GM19463 (cell line): ENCODE results near the gene IMMP2L.
"Not testable (repeated sequence)": the region's sequence is repeated elsewhere in the genome, so short reads cannot be mapped to it uniquely, and the experiment has no call there.

Source experiments
- ATAC-seq: cut with Tn5 transposase; IDR thresholded peaks from one replicate; pipeline ENCODE4 v1.9.1; 2021; ENCODE audit warnings: mild to moderate bottlenecking, moderate library complexity; ENCODE audit not compliant: unreplicated experiment

The IMMP2L gene

DNA sequence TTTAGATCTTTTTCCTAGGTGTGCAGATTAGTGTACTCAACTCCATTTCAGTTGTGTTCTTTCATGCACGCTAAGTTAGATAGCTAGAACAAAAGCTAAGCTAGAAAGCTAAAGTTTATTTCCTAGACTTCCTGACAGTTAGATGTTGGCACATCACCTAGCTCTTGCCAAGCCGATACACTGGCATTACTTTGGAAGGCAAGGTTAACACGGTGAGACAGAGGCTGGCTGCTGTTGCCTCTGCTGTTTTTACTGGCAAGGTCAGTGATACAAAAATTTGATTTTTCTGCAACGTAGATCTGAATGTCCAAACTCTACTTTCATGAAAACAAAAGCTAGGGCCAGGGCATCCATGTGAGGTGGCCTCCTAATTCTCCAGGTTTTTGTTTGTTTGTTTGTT, 203.4 kb downstream of the IMMP2L start:
- no peak for ATAC-seq

DNA sequence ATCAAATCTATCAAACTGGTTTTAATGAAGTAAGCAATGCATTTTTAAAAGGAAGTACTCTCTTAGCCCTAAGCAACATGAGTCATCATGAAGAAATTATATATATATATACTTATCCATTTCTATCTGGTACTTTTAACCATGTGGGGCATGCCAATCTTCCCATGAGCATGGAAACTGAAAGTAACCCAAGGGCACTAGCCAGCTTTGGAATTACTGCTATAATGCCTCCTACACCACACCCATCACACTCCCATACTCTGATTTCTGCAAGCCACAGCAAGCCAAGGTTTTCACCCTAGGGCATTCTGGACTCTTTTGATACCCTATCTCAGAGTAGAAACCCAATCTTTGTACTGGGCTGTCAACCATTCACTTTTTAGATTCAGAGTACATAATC, 204.6 kb downstream of the IMMP2L start:
- no peak for ATAC-seq

DNA sequence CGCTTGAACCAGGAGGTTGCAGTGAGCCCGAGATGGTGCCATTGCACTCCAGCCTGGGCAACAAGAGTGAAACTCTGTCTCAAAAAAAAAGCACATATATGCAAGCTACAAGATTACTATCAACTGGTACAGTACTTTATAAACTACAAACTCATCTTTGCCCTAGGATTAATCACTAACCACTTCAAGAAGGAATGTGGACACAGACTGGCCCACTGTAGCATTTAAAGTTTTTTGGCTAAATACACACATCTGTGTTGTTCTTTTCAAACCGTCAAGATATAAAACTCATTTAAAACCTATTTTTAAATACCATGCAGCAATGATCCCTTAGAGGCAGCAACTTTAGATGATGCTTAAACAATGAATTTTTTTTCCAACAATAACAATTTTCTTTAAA, 205.4 kb downstream of the IMMP2L start:
- ATAC-seq: no peak

DNA sequence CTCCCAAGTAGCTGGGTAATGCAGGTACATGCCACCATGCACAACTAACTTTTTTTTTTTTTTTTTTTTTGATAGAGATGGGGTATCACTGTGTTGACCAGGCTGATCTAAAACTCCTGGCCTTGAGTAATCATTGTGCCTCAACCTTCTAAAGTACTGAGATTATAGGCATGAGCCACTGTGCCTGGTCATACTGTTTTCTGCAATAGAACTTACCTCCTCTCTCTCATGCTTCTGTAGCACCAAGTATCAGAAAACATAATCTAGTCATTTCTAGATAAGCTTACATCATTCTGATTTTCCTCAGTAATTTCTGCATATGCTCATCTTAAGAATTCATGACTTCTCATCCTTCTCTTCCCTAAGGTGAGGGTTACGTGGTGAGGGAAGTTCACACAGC, 210.0 kb downstream of the IMMP2L start:
- ATAC-seq: no peak

DNA sequence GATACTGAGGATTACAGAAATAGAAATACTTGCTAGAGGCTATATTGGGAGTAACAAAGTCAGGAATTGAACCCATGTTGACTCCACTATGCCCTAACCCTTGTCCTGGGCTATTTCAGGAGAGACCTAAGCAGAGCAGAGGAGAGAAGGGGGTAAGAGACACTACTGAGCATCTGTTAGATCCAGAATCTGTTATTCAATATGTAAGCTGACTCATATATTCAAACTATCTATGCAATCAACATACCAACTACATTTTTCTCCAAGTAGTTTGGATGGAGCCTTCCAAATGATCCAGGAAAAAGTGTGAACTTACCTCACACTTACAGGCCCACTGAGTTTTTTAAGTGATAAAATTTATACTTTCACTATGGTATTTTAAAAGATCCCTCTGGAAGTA, 216.1 kb downstream of the IMMP2L start:
- ATAC-seq: no peak

DNA sequence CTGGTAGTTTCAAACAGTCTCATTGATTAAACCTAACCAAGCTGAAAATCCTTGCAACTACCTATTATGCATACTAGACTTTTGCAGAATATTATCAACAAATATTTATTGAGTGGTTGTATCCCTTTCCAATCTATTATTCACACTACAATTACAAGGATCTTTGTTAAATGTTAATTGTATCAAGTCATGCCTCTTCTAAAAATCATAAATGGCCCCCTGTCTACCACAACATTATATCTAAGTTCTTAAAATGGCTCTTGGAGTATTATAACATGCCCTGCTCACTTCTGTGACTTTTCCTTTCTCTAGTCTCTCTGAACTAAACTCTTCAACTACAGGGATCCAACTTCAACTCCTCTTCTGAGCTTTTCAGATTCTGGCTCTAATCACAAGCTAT, 219.3 kb downstream of the IMMP2L start:
- no peak for ATAC-seq

DNA sequence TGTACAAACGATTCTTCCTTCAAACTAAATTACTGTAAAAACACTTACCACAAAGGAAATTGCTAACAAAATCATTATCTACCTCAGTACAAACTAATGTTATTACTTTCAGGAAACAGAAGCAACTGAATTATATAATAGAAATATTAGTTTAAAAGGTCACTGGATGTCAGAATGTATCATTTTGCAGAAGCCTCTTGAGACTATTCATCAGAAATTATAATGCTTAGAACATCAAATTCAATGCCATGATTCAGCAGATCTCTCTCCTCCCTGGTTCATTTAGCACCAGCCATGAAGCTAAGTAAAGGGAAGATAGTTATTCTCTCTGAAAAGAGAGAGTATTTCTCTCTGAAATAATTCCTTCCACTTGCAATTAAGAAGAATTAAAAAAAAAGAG, 223.3 kb downstream of the IMMP2L start:
- no peak for ATAC-seq

DNA sequence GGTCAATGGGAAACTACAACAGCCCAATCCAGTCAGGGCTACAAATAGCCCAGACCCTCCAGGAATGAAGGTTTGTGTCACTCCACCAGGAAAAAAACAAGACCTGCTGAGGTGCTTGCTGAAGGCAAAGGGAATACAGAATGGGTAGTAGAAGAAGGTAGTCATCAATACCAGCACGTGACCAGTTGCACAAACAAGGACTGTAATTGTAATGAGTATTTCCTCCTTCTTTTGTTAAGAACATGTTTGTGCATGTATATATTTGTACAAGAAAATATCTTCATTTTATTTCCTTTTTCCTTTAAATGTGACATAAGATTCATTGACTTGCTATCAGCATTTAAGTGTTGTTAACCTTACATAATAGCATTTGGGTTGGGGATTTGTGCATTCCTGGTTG, 229.3 kb downstream of the IMMP2L start:
- no peak for ATAC-seq

DNA sequence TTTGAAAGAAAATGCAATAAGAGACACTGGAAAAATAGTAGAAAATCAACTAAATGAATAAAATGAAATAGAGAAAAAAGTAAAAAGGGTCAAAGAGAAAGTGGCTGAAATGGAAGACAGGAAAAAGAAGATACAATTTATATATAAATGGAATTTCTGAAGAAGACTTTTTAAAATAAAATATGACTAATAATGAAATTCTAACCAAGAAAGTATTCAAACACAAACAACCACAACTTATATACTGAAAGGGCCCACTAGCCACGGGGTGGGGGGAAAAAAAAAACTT, 232.1 kb downstream of the IMMP2L start:
- no peak for ATAC-seq

DNA sequence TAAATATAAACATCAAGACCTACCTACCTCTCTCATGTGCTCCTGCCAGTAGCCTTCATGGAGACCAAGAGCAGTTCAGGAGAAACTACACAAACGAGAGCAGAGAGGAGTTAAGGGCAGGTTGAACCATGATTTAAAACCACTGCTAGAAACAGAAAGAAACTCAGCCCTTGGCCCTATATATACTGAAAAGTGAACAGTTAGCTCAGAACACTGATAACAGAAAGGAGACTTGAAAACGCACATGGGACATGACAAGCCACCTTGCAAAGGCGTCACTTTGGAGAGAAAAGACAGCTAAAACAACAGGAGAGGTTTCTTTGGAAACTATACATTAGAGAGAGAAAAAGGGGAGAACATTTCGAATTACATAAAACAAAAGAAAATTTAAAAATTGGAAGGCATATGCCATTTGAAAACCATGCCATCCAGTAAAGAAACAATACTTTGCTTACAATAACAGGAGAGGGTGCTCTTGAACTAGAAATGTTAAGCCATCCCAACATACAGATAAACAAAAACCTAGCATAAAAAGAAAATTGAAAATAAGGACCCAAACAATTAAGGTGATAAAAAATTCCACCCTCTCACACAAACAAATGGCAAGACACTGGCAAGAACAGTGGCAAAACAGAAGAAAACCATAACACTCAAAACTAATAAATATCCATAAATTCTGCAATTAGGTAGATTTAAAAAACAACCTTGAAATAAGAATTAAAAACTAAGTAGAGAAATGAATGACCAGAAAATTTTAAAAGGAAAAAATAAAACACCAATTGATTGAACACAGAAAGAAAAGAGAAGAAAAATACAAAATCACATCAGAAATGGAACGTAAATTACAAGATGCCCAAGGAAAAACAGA, 232.7 kb downstream of the IMMP2L start:
- peak; percentile 69 for ATAC-seq

DNA sequence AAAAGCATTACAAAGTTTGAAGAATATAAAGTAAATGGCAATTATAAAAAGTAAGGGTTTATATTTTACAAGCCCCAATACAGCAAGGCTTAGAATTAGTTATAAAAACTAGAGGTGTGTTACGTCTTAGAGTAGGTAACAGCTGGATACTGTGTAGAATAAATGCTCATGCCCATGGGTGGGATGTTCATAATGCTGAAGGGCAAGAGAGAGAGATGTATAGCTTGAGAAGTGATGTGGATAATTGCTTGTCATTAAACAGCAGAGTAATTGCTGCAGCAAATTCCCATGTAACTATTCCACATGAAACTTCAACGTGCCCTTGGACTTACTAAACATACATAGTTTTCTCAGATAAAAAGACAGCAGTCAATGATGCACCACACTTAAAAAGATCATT, 233.8 kb downstream of the IMMP2L start:
- no peak for ATAC-seq

DNA sequence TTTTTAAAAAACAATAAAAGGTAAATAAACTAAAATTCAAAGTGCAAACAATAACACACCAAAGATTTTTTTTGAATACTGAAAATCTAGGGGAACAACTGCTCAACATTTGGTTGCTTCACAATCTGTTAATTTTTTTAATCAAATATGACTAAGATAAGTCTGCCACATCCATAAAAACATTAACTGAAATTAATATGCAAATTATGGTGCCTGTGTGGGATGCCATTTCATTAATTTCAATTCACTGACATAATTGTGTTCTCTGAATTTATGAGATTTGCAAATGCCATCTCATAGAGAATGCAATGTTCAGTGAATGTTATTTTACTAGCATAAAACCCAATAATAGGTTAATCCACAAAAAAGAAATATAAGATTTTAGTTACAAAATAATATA, 237.5 kb downstream of the IMMP2L start:
- ATAC-seq: no peak

DNA sequence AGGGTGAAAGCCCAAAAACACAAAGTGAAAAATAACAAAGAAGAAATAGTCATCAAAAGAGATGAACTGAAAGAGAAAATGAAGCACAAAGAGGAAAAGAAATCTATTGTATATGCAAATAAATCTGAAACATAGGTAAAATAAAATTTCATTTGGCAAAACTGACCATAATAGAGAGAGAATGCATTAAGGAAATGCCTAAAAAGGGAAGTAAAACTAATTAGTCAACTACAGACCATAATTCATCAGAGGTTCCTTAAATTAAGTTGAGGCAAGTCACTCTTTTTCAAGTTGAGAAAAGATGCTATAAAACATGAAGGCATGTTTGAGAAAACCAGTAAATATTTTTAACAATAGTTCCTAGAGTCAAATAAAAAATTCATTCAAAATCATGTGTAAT, 238.1 kb downstream of the IMMP2L start:
- no peak for ATAC-seq

DNA sequence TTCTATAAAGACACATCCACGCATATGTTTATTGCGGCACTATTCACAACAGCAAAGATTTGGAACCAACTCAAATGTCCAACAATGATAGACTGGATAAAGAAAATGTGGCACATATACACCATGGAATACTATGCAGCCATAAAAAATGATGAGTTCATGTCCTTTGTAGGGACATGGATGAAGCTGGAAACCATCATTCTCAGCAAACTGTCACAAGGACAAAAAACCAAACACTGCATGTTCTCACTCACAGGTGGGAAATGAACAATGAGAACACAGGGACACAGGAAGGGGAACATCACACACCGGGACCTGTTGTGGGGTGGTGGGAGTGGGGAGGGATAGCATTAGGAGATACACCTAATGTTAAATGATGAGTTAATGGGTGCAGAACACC, 238.6 kb downstream of the IMMP2L start:
- not testable (repeated sequence) for ATAC-seq

DNA sequence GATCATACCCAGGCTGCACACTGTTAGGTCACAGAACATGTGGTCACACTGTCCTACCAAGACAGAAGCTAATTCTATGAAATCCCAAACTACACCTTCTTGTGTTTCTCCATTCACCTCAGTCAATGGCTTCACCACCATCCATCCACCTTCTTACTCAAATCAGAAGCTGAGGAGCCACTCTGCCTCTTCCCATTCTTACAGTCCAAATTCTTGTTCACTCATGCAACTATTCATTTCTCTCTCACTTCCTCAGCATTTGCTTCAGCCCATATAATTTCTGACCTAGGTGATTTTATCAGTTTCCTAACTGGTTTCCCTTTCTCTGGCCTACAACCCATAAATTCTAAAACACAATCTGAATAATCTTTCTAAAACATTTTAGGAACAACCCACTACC, 242.2 kb downstream of the IMMP2L start:
- ATAC-seq: no peak

DNA sequence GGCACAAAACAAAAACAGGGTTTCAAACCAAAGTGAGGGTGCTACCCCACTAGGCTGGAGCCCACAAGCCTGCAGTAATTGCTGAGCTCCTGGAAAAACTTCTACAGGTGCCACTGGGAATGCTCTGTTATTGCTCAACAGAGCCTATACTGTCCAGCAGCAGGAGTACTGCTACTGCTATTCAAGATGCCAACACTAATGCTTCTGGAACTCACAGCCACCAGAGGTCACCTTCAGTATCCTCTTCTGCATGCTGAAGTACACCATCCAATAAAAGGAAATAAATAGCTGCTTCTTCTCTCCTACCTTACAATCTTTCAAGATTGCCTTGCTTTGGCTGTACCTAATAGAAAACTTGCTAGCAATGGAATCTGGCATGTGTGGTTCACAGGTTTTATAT, 249.3 kb downstream of the IMMP2L start:
- no peak for ATAC-seq

DNA sequence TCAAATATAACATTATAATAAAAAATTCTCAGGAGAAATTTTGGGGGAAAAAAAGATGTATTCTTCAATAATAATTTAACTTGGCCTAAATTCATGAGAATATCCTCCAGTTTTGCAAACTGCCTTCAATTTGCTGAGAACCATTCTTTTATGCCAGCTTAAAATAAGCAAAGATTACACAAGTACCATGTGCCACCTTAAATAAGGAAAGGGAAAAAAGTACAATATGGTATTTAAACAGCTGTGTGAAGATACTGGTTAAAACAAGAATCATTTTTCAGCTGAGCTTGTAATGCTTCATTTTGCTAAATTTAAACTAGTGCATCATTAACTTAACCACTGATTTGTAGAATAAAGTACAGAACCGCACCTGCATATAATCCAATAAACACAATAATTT, 253.6 kb downstream of the IMMP2L start:
- ATAC-seq: no peak

DNA sequence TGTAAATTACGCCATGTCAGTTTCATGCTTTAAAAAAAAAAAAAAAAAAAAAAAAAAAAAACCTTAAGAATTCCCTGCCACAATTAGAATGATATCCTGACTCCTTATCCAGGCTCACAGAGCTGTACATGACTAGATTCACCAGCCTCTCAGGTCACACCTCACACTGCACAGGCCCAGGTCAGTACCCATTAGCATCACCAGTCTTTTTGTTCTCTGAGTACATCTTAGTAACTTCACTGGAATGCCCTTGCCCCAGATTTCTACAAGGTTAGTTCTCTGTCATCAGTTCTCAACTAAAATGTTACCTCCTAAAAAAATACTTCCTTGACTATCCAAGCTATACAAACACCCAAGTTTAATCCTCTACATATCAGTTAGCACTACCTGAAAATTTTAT, 260.4 kb downstream of the IMMP2L start:
- no peak for ATAC-seq

DNA sequence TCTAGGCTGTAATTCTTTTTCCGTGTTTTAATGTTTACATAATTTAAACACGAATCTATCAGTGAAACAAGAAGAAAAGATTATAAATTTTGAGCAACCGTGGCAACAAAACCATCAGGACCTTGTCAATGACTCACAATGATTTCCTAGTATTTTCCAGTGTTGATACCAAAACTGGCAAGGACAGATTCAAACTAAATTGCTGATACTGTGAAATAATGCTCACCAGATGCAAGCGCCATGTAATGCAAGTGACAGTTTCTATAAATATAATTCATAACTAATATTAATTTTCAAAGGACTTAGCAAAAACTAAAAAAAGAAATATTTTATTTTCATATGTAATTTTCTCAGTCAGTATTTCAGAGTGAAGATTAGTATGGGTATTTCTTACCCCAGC, 267.8 kb downstream of the IMMP2L start:
- no peak for ATAC-seq

DNA sequence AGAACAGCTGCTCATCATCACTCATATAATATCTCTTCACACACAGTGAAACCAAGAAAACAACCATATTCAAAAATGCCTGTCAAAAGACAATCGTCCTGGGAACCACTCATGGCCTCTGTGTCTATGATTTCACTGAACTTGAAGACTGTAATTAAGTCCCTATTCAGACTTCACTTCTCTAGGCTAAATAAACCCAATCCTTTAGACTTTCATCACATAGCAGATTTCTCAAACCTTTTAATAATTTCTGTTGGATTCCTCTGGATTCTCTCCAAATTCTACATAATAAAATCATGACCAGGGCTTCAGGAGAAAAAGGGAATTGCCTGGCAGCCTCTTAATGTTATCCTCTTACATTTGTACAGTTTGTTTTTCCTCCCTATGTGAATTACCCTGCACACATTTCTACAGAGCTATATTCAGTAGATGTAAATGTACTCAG, 270.2 kb downstream of the IMMP2L start:
- ATAC-seq: no peak

DNA sequence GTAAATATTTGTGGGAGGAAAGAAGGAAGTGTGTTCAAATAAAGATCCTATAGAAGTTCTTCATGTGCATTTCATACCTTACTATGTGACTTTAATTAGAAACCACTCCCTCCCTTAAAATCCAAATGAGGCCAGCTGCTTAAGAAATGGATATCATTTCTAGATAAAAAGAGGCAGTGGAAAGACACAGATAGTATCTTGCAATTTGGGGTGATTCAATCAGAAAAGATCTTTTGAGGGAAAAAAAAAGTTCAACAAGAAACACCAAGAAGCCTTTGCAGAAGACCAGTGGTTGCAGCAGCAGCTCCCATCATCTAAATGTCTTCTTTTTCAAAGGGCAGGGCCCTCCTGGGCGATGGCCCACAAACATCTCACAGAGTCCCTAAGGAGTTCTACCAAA, 271.3 kb downstream of the IMMP2L start:
- no peak for ATAC-seq

DNA sequence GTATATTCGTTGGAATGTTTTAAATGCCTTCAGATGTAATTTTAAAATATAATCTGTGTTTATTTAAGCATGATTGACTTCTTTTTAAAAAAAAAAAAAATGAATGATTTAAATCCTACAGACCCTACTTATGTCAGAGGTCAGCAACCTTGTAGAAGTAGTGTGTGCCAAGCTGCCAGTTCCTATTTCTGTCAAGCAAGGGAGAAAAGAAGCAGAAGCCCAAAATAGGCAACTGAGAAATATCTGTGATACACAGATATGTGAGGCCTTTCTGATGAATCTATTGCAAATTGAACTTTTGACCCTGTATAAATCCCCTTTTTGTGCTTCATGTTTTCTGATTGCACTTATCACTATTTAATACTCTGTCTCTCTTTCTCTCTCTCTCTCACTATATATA, 271.9 kb downstream of the IMMP2L start:
- no peak for ATAC-seq

DNA sequence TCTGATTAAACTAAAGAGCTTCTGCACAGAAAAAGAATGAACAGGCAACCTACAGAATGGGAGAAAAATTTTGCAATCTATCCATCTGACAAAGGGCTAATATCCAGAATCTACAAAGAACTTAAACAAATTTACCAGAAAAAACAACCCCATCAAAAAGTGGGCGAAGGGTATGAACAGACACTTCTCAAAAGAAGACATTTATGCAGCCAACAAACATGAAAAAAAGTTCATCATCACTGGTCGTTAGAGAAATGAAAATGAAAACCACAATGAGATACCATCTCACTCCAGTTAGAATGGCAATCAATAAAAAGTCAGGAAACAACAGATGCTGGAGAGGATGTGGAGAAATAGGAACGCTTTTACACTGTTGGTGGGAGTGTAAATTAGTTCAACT, 273.9 kb downstream of the IMMP2L start:
- not testable (repeated sequence) for ATAC-seq
